ENCODE measurements around the gene RAPGEFL1.

The RAPGEFL1 gene

DNA sequence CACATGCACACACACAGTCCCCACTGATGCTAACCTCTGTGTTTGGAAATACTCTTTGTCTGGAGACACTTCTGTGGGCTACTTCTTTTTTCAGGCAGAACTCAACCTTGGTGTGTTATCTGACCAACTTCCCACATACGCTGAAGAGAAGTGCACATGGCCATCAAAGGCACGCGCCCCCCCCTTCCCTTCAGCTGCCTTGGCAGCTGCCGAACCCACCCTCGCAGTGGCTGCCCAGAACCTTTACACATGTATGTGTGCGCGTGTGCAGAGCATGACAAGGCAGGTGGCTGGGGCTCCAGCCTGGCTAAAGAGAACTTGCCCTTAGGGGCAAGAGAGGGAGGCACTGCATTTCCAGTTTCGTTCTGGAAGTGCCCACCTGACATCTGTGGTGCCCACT, 3.9 kb downstream of the RAPGEFL1 start:
- peaks cover 8% of the 10 kb centered on the region for H3K36me3 ChIP-seq (ENCODE audit: control insufficient read depth, low read length)
- H3K9me3 ChIP-seq (ENCODE audit: control insufficient read depth, insufficient read depth, low read length): no peaks in the 10 kb centered on the region
- no peak overlapping the region for H3K27ac ChIP-seq (ENCODE audit: low read depth, low read length)
- peaks cover 14% of the 10 kb centered on the region for H3K4me1 ChIP-seq (ENCODE audit: control insufficient read depth, low read length)
- H3K4me2 ChIP-seq (ENCODE audit: low read length): no peak overlapping the region
- H3K79me2 ChIP-seq (ENCODE audit: control insufficient read depth, low read length): no peaks in the 10 kb centered on the region
- H3K9me2 ChIP-seq (replicated peaks; ENCODE audit: control insufficient read depth, low read length): no peaks in the 10 kb centered on the region
- no peaks in the 10 kb centered on the region for H4K20me1 ChIP-seq (ENCODE audit: control insufficient read depth, insufficient read depth, low read depth, low read length)
- no peaks in the 10 kb centered on the region for H3F3A ChIP-seq (ENCODE audit: control insufficient read depth, insufficient read depth)
- no peak overlapping the region for H3K4me3 ChIP-seq (ENCODE audit: low read length)
- no peaks in the 10 kb centered on the region for H3K27me3 ChIP-seq (ENCODE audit: control insufficient read depth, low read length)
- no peak for TF ChIP-seq EZH2phosphoT487 (IDR thresholded peaks at IDR 0.05; ENCODE audit: borderline replicate concordance, low read length)
- TF ChIP-seq, protein P1, sequence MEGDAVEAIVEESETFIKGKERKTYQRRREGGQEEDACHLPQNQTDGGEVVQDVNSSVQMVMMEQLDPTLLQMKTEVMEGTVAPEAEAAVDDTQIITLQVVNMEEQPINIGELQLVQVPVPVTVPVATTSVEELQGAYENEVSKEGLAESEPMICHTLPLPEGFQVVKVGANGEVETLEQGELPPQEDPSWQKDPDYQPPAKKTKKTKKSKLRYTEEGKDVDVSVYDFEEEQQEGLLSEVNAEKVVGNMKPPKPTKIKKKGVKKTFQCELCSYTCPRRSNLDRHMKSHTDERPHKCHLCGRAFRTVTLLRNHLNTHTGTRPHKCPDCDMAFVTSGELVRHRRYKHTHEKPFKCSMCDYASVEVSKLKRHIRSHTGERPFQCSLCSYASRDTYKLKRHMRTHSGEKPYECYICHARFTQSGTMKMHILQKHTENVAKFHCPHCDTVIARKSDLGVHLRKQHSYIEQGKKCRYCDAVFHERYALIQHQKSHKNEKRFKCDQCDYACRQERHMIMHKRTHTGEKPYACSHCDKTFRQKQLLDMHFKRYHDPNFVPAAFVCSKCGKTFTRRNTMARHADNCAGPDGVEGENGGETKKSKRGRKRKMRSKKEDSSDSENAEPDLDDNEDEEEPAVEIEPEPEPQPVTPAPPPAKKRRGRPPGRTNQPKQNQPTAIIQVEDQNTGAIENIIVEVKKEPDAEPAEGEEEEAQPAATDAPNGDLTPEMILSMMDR (IDR thresholded peaks at IDR 0.05; ENCODE audit: low read depth, low read length, poor library complexity, severe bottlenecking): no peak

DNA sequence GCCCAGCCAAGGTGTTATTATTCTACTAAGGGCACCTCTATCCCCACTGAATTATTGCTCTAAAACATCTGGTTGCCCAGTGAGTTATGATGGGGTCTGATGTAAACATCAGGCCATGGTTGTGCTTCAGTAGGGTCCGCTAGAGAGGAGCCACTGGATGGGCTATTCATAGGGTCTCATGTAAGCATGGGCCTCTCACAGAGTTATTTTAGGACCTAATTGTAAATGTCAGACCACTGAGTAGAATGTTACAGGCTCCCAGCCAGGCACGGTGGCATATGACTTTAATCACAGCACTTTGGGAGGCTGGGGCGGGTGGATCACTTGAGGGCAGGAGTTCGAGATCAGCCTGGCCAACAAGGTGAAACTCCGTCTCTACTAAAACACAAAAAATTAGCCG, 5.3 kb downstream of the RAPGEFL1 start:
- TF ChIP-seq, protein P1 (IDR thresholded peaks at IDR 0.05; ENCODE audit: low read depth, low read length, poor library complexity, severe bottlenecking): no peak
- no peak for TF ChIP-seq EZH2phosphoT487 (IDR thresholded peaks at IDR 0.05; ENCODE audit: borderline replicate concordance, low read length)
- no peak overlapping the region for H3K4me2 ChIP-seq (ENCODE audit: low read length)
- H3F3A ChIP-seq (ENCODE audit: control insufficient read depth, insufficient read depth): 0 out of 2 replicates have a peak, but pooled peaks cover 2% of the 10 kb centered on the region
- H3K27me3 ChIP-seq (ENCODE audit: control insufficient read depth, low read length): no peaks in the 10 kb centered on the region
- peaks cover 5% of the 10 kb centered on the region for H3K4me1 ChIP-seq (ENCODE audit: control insufficient read depth, low read length)
- no peaks in the 10 kb centered on the region for H3K9me2 ChIP-seq (replicated peaks; ENCODE audit: control insufficient read depth, low read length)
- no peaks in the 10 kb centered on the region for H4K20me1 ChIP-seq (ENCODE audit: control insufficient read depth, insufficient read depth, low read depth, low read length)
- no peaks in the 10 kb centered on the region for H3K36me3 ChIP-seq (ENCODE audit: control insufficient read depth, low read length)
- H3K79me2 ChIP-seq (ENCODE audit: control insufficient read depth, low read length): no peaks in the 10 kb centered on the region
- no peak overlapping the region for H3K27ac ChIP-seq (ENCODE audit: low read depth, low read length)
- no peak overlapping the region for H3K4me3 ChIP-seq (ENCODE audit: low read length)
- H3K9me3 ChIP-seq (ENCODE audit: control insufficient read depth, insufficient read depth, low read length): no peaks in the 10 kb centered on the region

DNA sequence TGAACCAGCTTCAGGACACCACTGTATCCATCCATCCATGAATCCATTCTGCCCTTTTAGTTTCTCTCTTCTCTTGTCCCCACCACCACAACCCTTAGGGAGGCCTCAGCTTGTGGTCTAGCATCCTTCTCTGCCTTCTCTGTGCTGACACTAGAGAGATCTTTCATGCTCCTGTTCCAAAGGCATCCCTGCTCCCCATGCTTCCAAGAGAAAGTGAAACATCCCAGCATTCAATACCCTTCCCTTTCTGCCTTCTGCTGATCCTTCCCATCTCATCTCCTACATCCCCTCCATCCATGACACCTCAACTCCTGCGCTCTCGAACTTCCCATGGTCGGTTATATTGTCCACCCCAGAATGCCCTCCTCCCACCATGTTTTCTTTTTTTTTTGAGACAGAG, 10.0 kb downstream of the RAPGEFL1 start:
- Histone ChIP-seq H3K9me3 (ENCODE audit: control insufficient read depth, insufficient read depth, low read length) (no peaks in the 10 kb centered on the region), H3K36me3 (ENCODE audit: control insufficient read depth, low read length) (no peaks in the 10 kb centered on the region), H4K20me1 (ENCODE audit: control insufficient read depth, insufficient read depth, low read depth, low read length) (no peaks in the 10 kb centered on the region), H3K27me3 (ENCODE audit: control insufficient read depth, low read length) (no peaks in the 10 kb centered on the region), H3K4me2 (ENCODE audit: low read length) (no peak overlapping the region), H3K9me2 (replicated peaks; ENCODE audit: control insufficient read depth, low read length) (no peaks in the 10 kb centered on the region), H3K79me2 (ENCODE audit: control insufficient read depth, low read length) (no peaks in the 10 kb centered on the region), H3K27ac (ENCODE audit: low read depth, low read length) (no peak overlapping the region), H3F3A (ENCODE audit: control insufficient read depth, insufficient read depth) (0 out of 2 replicates have a peak, but pooled peaks cover 2% of the 10 kb centered on the region), H3K4me3 (ENCODE audit: low read length) (no peak overlapping the region), H3K4me1 (ENCODE audit: control insufficient read depth, low read length) (peaks cover 18% of the 10 kb centered on the region)
- TF ChIP-seq, protein P1 (IDR thresholded peaks at IDR 0.05; ENCODE audit: low read depth, low read length, poor library complexity, severe bottlenecking): no peak
- TF ChIP-seq EZH2phosphoT487 (IDR thresholded peaks at IDR 0.05; ENCODE audit: borderline replicate concordance, low read length): no peak
